NCI-H69 (cell line): Measurements from ENCODE around the gene FN1.

Experiments
- DNase-seq: peaks from one replicate; lab custom pipeline; 2025; lab: John Stamatoyannopoulos, UW

The FN1 gene

GRCh38 chr2:215407061-215407460 lies 28.8 kb downstream of the FN1 start:
- no peak for DNase-seq

GRCh38 chr2:215405722-215406581 lies 29.9 kb downstream of the FN1 start:
- no peak for DNase-seq

GRCh38 chr2:215404348-215405012 lies 31.4 kb downstream of the FN1 start:
- no peak for DNase-seq

- DNase-seq = no peak
Observed at GRCh38 chr2:215403441-215404347, 32.2 kb downstream of the FN1 start.

GRCh38 chr2:215401896-215402379 lies 33.9 kb downstream of the FN1 start:
- DNase-seq = no peak

GRCh38 chr2:215399067-215399716 lies 36.7 kb downstream of the FN1 start:
- DNase-seq = no peak

GRCh38 chr2:215397632-215398341 lies 38.1 kb downstream of the FN1 start:
- DNase-seq = peak; percentile 0

GRCh38 chr2:215396595-215397313 lies 39.1 kb downstream of the FN1 start:
- no peak for DNase-seq

- no peak for DNase-seq
Observed at GRCh38 chr2:215395687-215396460, 40.0 kb downstream of the FN1 start.

GRCh38 chr2:215394102-215394805 lies 41.6 kb downstream of the FN1 start:
- DNase-seq = no peak

GRCh38 chr2:215392687-215393270 lies 43.1 kb downstream of the FN1 start:
- no peak for DNase-seq

- DNase-seq = no peak
Observed at GRCh38 chr2:215392164-215392563, 43.7 kb downstream of the FN1 start.

GRCh38 chr2:215391531-215391930 lies 44.3 kb downstream of the FN1 start:
- DNase-seq = no peak

GRCh38 chr2:215390550-215390913 lies 45.3 kb downstream of the FN1 start:
- DNase-seq = no peak

- no peak for DNase-seq
Observed at GRCh38 chr2:215388002-215388728, 47.7 kb downstream of the FN1 start.

- no peak for DNase-seq
Observed at GRCh38 chr2:215386566-215386965, 49.3 kb downstream of the FN1 start.

- DNase-seq = no peak
Observed at GRCh38 chr2:215384710-215385109, 51.2 kb downstream of the FN1 start.
